Gastrocnemius medialis (tissue), 4 donors: ENCODE results near the gene DCBLD2. TPM values are rescaled to one million over a fixed set of nuclear protein-coding genes. Genes with fewer than 3 reads are reported as not detected.

Experiments used
- ATAC-seq, 2 donors: fragments of 150-250 bp; one replicate each; pipeline ENCODE4 v1.9.1; 2016
- DNase-seq, 2 donors: peaks; one replicate each; pipeline ENCODE4 v3.0.0-alpha.2; 2019
- H3K27ac ChIP-seq, 4 donors: fragments of 200-600 bp; sonication (generic); 1 replicate in 1 of 4; 2 replicates in 3 of 4; pipeline ENCODE4 v1.5.1; 2016 to 2018; ENCODE audit warnings: mild to moderate bottlenecking in 2 of 4, moderate library complexity in 1 of 4
- H3K27me3 ChIP-seq, 3 donors: fragments of 200-600 bp; sonication (generic) in 2 of 3; 1 replicate in 1 of 3; 2 replicates in 2 of 3; pipeline versions ENCODE4 v1.5.1 to v1.6.0; 2016 to 2019; ENCODE audit warnings: mild to moderate bottlenecking in 1 of 3, moderate library complexity in 1 of 3
- H3K36me3 ChIP-seq, 2 donors: fragments of 200-600 bp; sonication (generic) in 1 of 2; one replicate each; pipeline ENCODE4 v1.5.1; 2017 to 2018
- H3K4me1 ChIP-seq, 2 donors: fragments of 200-600 bp; sonication (generic) in 1 of 2; one replicate each; pipeline ENCODE4 v1.5.1; 2016 to 2017; ENCODE audit warnings: mild to moderate bottlenecking in 2 of 2
- H3K4me3 ChIP-seq, 4 donors: fragments of 200-600 bp; sonication (generic) in 3 of 4; 1 replicate in 1 of 4; 2 replicates in 3 of 4; pipeline ENCODE4 v1.5.1; 2016 to 2019; ENCODE audit warnings: mild to moderate bottlenecking in 2 of 4
- H3K9me3 ChIP-seq, 3 donors: fragments of 200-600 bp; sonication (generic) in 2 of 3; 1 replicate in 1 of 3; 2 replicates in 2 of 3; pipeline ENCODE4 v1.5.1; 2016 to 2019
- CTCF ChIP-seq, 5 experiments: fragments of 450-650 bp in 3 of 5; fragments of 200-600 bp in 2 of 5; sonication (generic) in 2 of 5; IDR thresholded peaks in 4 of 5; conservative IDR thresholded peaks in 1 of 5; 1 replicate in 4 of 5; 2 replicates in 1 of 5; pipeline ENCODE4 v1.5.1; 2016 to 2019; ENCODE audit warnings: antibody characterized with exemption in 5 of 5, mild to moderate bottlenecking in 3 of 5, moderate library complexity in 3 of 5
- POLR2A ChIP-seq, 2 donors: fragments of 450-650 bp; IDR thresholded peaks; one replicate each; pipeline ENCODE4 v1.6.1; 2017; ENCODE audit warnings: antibody characterized with exemption in 2 of 2, mild to moderate bottlenecking in 2 of 2, moderate library complexity in 2 of 2
- in situ Hi-C, 4 donors: fragments of 200-750 bp; cut with MboI; loops; one replicate each; pipeline versions ENCODE4 v1.15.0 to v1.8.0; 2017; ENCODE audit warnings: low sequenced_read_pairs in 4 of 4
- intact Hi-C: fragments of 100-400 bp; cut with DNase I; formaldehyde crosslinking; loops from one replicate; pipeline ENCODE4 v1.15.1; 2023; ENCODE audit warnings: low total_unique reads
- total RNA-seq, 4 donors: library from RNA; depleted of rRNA; stranded (reverse); fragments of >200 nt; gene quantifications; one replicate each; pipeline versions ENCODE4 v1.1.0 to v1.2.3, GENCODE V29; 2016

DCBLD2 gene
- total RNA-seq, 4 donors from 2014 or later = 5.6 to 9.0 (median 6.7) TPM

- Histone ChIP-seq H3K4me3 (no peak overlapping the region), H3K27me3 (no peaks in the 10 kb centered on the region), H3K4me1 (no peaks in the 10 kb centered on the region), H3K36me3 (peaks cover 0 to 16% of the 10 kb centered on the region in 2 donors), H3K27ac (no peak overlapping the region), H3K9me3 (no peaks in the 10 kb centered on the region)
- TF ChIP-seq POLR2A (IDR thresholded peaks at IDR 0.05) = no peak
- intact Hi-C loops (loop anchor here (5.0 kb wide), 1 partner anchor 196 kb away; no protein-coding TSS in a partner anchor), in situ Hi-C loops (no loop called here)
- no peak for DNase-seq
- ATAC-seq = no peak
Observed at GRCh38 chr3:98797905-98798304, 103.6 kb downstream of the DCBLD2 start.

- H3K9me3 ChIP-seq = no peaks in the 10 kb centered on the region
- in situ Hi-C loops = no loop called here
- TF ChIP-seq POLR2A (IDR thresholded peaks at IDR 0.05) (no peak), CTCF (IDR thresholded peaks at IDR 0.05 in 4 of 5, conservative IDR thresholded peaks at IDR 0.05 in 1 of 5) (no peak)
- H3K4me1 ChIP-seq = no peaks in the 10 kb centered on the region
- H3K36me3 ChIP-seq = peaks cover 0 to 16% of the 10 kb centered on the region in 2 donors
- ATAC-seq = no peak
- no peaks in the 10 kb centered on the region for H3K27me3 ChIP-seq
- intact Hi-C loops = loop anchor here (5.0 kb wide), 1 partner anchor 194 kb away; no protein-coding TSS in a partner anchor
- H3K27ac ChIP-seq = no peak overlapping the region
- DNase-seq = no peak
- H3K4me3 ChIP-seq = no peak overlapping the region
Observed at GRCh38 chr3:98796334-98796733, 105.2 kb downstream of the DCBLD2 start.

- H3K27ac ChIP-seq = no peak overlapping the region
- peaks cover 0 to 2% of the 10 kb centered on the region in 2 donors for H3K4me1 ChIP-seq
- H3K9me3 ChIP-seq = no peaks in the 10 kb centered on the region
- ATAC-seq = no peak
- in situ Hi-C loops = no loop called here
- no peaks in the 10 kb centered on the region for H3K27me3 ChIP-seq
- intact Hi-C loops = no loop called here
- H3K36me3 ChIP-seq = peaks cover 0 to 16% of the 10 kb centered on the region in 2 donors
- no peak overlapping the region for H3K4me3 ChIP-seq
- TF ChIP-seq POLR2A (IDR thresholded peaks at IDR 0.05) = no peak
- TF ChIP-seq CTCF (IDR thresholded peaks at IDR 0.05 in 4 of 5, conservative IDR thresholded peaks at IDR 0.05 in 1 of 5) = no peak
- no peak for DNase-seq
Observed at GRCh38 chr3:98793971-98794370, 107.5 kb downstream of the DCBLD2 start.

GRCh38 chr3:98791341-98792325, 109.9 kb downstream of the DCBLD2 start:
- ATAC-seq (no peak), DNase-seq (no peak)
- in situ Hi-C loops (no loop called here), intact Hi-C loops (no loop called here)
- Histone ChIP-seq H3K9me3 (no peaks in the 10 kb centered on the region), H3K27ac (no peak overlapping the region), H3K4me3 (no peak overlapping the region), H3K4me1 (peaks cover 16 to 20% of the 10 kb centered on the region in 2 donors), H3K36me3 (peaks cover 0 to 16% of the 10 kb centered on the region in 2 donors), H3K27me3 (no peaks in the 10 kb centered on the region)
- TF ChIP-seq CTCF (IDR thresholded peaks at IDR 0.05 in 4 of 5, conservative IDR thresholded peaks at IDR 0.05 in 1 of 5) (no peak), POLR2A (IDR thresholded peaks at IDR 0.05) (no peak)

- intact Hi-C loops = no loop called here
- in situ Hi-C loops = no loop called here
- DNase-seq = no peak
- H3K36me3 ChIP-seq = no peaks in the 10 kb centered on the region
- no peak overlapping the region for H3K27ac ChIP-seq
- no peaks in the 10 kb centered on the region for H3K9me3 ChIP-seq
- H3K4me1 ChIP-seq = peaks cover 28 to 48% of the 10 kb centered on the region in 2 donors
- no peak overlapping the region for H3K4me3 ChIP-seq
- H3K27me3 ChIP-seq = no peaks in the 10 kb centered on the region
- no peak for TF ChIP-seq POLR2A (IDR thresholded peaks at IDR 0.05)
- no peak for TF ChIP-seq CTCF (IDR thresholded peaks at IDR 0.05 in 4 of 5, conservative IDR thresholded peaks at IDR 0.05 in 1 of 5)
- no peak for ATAC-seq
Observed at GRCh38 chr3:98788651-98789050, 112.8 kb downstream of the DCBLD2 start.
